HG03520 (cell line): ENCODE measurements around the gene ERAP2.

Experiments used
- ATAC-seq: cut with Tn5 transposase; IDR thresholded peaks from one replicate; pipeline ENCODE4 v1.9.1; 2021; ENCODE audit warnings: mild to moderate bottlenecking, moderate library complexity; ENCODE audit not compliant: unreplicated experiment

Gene ERAP2

DNA sequence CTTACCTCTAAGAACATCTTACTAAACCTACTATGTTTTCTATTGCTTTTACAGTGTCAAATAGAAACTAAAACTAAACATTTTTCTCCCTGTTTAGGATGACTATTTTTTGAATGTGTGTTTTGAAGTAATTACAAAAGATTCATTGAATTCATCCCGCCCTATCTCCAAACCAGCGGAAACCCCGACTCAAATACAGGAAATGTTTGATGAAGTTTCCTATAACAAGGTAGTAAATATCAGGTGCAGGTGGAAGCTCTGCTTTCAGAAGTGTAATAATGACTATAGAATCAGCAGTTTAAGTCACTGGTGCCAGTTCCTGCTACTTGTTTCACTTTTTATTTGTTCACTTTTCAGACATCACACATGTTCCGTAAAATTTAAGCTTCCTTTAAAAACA is 20.0 kb downstream of the ERAP2 start:
- ATAC-seq, result peak; percentile 90

DNA sequence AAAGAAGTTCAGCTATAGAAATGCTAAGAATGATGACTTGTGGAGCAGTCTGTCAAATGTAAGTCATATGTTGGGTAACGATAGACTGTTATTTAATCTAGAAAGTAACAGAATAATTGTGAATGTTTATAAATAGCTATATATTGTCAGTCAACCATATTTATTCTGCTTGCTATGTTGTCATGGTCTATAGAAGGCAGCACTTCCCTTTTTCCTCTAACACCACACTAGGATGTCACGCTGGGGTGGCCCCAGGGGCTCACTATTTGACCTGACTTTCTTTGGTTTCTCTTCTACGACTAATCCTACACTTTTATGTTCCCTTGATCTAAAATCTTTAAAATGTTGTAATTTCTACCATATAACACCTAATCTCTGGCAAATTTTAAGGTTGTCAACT is 20.5 kb downstream of the ERAP2 start:
- ATAC-seq, result peak; percentile 87

DNA sequence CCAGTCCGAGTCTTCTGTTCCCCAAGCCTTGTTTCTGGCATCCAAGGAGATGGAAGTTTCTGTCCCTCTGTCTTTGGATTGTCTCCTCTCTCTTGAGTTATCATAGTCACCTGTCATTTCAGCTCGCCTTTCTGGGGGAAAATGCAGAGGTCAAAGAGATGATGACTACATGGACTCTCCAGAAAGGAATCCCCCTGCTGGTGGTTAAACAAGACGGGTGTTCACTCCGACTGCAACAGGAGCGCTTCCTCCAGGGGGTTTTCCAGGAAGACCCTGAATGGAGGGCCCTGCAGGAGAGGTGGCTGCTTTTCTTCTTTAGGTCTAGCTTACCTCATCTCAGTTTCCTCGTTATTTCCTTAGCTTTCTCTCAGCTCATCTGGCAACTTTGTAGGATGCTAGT is 25.1 kb downstream of the ERAP2 start:
- no peak for ATAC-seq

DNA sequence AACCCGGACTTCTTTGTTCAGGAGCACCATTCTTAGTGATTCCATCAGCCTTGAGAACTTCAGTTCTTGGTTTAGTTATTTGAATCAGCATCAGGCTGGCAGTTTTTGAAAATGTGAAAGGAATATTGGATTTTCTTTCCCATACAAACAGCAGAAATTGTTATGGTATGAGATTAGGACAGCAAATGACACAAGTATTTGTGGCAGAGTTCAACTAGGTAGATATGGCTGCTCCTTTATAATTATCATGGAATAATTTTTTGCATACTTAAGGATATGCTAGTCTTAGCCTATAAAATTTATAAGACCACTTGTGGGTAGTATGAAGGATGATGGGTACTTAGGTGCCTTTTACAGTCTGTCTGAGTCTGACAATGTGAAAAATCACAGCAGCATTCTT is 25.5 kb downstream of the ERAP2 start:
- no peak for ATAC-seq

DNA sequence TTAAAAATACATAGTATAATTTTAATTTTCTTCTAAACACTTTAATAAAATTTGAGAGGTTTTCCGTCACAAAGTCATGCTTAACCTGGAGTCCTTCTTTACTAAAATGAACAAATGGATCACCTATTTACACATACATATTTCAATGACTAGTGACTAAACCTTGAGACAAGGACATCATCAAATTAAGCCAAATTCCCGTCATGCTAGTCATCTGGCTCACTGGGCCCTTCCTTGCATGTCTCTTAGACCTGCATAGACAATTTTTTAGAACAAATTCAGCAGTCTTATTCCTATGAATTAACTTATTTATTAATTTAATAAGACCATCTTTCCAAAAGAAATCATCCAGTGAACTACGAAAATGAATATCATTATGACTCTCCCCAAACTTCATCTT is 26.6 kb downstream of the ERAP2 start:
- ATAC-seq, result no peak

DNA sequence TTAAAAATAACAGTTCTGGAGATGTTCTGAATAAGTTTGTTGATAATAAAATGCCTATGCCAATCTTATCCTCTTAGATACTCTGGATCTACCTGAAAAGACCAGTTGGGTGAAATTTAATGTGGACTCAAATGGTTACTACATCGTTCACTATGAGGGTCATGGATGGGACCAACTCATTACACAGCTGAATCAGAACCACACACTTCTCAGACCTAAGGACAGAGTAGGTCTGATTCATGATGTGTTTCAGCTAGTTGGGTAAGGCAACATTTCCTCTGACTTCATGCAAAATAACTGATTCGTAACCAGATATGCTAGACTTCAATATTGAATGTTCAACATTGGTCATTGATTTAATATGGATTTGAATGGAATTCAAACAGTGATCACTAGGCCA is 27.0 kb downstream of the ERAP2 start:
- ATAC-seq, result no peak

DNA sequence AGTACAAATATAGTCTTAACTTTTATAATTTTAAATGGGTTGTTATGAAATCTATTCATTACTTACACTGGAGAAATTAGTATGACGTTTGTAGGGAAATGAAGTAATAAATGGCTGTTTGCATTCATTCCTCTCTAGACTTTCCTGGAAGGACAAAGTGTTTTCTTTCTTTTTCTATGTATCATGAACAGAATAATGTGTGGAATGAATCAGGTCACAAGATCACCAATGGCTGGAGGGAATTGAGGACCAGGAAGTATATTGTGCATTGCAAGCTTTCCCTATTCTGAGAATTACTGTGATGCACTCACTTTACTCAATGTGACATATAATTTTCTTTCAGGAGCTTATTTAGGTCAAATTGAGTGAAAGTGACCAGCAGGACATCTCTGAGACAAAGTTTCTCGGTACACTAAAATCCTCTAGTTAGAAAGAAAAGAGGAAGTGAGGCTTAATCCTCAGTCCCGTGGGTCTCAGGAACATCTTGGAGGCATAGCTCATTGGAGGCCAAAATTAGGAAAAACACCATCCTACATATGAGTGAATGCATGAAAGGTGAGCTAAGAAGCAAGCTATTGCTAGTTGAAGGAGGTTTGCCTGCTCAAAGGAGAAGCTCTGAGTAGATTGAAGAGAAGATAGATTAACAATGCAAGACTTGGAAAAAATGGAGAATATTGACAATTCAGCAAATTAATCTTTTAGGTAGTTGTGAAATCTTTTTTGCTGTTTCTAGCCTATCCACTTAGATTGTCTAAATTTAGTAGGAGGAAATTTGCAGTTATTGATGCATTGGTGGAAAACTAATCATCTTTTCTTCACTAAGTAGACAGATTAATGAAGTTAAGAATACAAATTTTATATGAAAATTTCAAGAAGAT is 28.0 kb downstream of the ERAP2 start:
- no peak for ATAC-seq

DNA sequence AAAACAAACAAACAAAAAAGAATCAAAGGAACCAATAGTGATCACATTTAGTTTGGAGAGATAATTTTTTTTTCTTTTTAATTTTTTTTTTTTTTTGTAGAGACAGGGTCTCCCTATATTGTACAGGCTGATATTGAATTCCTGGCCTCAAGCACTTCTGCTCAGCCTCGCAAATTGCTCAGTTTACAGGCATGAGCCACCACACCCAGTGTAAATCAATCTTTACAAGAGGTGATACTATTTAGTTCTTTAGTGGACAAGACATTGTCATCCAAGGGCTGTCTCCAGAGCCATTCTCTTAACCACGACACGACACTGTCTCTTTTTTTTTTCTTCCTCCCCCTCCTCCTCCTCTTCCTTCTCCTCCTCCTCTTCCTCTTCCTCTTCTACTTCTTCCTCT is 29.6 kb downstream of the ERAP2 start:
- ATAC-seq, result no peak

DNA sequence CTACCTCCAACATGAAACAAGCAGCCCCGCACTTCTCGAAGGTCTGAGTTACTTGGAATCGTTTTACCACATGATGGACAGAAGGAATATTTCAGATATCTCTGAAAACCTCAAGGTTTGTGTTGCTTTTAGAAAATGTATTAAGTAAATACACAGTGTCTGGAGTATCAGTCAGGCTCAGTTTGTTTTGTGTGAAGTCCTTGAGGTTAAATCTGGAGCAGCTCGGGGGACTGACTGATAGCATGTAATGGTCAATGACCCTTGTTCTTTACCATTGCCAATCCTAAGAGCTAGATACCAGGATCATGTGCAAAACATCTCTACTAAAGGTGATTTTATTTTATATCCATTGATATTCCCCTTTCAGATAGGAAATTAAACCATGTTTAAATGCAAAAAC is 32.7 kb downstream of the ERAP2 start:
- ATAC-seq, result no peak

DNA sequence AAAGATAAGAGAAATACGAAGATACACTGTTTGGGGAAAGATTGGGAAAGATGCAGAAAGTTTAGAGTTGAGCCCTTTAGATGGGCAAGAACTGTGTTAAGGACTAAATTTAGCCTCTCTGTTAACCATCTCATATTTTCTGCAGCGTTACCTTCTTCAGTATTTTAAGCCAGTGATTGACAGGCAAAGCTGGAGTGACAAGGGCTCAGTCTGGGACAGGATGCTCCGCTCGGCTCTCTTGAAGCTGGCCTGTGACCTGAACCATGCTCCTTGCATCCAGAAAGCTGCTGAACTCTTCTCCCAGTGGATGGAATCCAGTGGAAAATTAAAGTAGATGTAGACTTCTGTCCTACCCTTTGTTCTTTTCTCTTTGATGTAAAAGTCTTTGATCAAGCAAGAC is 33.1 kb downstream of the ERAP2 start:
- no peak for ATAC-seq

DNA sequence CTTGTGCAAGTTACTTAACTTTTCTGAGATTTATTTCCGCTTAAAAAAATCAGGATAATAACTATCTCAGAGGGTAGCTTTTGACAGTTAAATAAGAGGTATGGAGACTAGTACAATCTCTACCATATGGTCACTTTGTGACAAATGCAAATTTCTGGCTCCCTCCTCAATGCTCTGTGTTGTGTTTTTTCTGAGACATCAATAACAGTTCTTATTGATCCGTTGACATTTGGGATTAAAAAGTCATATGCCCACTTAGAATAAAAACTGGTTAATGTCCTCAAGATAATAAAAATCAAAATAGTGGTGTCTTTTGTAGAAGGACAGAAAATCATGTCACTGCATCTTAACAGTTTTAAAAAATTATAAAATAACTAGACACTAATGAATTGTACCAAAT is 34.8 kb downstream of the ERAP2 start:
- ATAC-seq, result no peak

DNA sequence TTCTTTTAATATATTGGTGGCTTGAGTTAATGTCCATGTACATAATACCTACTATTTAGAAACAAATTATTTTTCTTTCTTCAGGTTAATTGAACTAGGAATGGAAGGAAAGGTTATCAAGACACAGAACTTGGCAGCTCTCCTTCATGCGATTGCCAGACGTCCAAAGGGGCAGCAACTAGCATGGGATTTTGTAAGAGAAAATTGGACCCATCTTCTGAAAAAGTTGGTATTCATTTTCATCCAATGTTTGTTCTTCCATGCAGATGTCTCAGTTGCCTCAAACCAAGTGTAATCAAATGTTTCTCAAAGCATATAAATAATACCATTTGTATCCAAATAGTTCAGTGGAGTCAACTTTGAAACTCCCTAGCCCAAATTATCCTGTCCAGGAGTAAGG is 36.9 kb downstream of the ERAP2 start:
- ATAC-seq, result no peak

DNA sequence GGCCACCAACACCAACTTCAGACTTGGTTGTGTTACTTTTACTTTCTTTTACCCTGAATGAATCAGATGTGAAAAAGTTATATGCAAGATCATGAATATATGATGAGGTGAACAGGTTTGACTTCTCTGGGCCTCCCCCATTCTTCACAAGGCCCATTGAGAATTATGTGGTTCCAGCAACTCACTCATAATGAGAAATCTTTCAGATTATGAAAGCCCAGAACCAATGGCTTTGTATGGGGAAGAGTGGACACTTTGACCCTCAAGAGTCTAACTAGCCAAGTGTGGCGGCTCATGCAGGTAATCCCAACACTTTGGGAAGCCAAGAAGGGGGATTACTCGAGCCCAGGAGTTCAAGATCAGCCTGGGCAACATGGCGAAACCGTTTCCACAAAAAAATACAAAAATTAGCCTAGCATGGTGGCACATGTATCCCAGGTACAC is 43.5 kb downstream of the ERAP2 start:
- peak; percentile 53 for ATAC-seq

DNA sequence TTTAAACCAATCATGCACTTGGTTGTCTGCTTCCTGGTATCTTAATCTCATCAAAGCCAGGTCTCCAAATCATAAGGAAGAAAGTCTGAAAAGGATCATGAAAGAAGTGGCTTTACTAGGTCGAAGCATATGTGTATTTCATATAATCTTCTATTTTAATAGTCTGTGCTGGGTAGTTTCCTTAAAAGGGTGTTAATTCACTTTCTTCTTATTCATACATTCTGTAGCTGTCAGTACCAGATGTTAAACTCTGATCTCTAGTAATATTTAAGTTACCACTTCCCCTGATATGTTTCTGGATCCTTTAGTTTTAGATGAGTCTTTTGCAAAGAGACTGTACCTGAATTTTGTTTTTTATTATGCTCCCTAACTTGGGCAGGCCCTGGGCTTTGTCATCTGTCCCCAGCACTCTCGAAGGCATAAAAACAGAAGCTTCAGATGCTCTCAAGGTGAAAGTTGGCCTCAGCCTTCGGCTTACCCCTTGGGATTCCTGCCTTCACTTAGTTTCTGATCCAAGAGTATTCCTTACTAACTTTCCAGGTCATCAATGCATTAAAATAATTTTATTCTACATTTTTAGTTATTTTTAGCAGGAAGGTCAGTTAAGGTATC is 44.5 kb downstream of the ERAP2 start:
- no peak for ATAC-seq

DNA sequence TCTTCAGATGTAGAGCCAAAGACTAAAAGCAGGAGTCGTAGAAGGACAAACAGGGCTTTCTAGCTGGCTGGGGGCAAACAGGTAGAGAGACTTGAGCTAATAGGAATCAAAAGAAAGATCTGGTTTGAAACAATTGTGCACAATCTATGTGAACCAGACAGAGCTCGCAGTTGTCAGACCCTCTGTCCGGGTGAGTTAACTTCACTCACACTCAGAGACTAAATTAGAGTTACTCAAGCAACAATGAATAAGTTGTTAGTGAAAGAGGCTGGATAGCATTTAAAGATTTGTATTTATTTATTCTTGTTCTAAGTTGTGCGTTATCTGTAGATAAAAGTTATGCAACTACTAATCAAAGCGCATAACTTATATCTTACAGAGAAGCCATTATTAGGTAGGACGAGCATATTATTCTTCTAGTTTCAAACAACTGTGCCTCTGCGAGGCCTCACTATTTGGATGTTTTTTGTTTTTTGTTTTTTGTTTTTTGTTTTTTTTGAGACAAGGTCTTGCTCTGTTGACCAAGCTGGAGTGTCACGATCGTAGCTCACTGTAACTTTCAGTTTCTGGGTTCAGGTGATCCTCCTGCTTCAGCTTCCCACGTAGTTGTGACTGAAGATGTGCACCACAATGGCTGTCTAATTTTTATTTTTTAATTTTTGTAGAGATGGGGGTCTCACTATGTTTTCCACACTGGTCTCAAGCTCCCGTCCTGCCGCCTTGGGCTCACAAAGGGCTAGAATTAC is 46.4 kb downstream of the ERAP2 start:
- no peak for ATAC-seq

DNA sequence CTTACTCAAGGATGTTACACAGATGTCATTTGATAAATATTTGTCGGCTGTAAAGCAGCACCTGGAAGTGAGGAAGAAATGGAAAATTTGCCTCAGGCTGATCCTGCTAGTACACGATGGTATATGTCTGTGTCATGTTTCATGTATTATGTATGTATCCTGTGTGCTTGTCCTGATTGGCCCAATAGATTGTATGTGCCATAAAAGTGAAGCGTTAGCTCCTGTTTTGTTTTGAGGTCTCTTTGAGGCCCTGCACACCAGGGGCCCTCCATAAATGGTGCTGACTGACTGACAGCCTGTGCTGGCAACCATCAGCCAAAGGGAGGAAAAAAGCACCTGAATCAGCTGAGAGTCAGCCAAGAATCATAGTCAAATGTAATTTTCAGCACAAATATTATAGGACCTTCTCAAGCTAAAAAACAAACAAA is 47.7 kb downstream of the ERAP2 start:
- no peak for ATAC-seq

DNA sequence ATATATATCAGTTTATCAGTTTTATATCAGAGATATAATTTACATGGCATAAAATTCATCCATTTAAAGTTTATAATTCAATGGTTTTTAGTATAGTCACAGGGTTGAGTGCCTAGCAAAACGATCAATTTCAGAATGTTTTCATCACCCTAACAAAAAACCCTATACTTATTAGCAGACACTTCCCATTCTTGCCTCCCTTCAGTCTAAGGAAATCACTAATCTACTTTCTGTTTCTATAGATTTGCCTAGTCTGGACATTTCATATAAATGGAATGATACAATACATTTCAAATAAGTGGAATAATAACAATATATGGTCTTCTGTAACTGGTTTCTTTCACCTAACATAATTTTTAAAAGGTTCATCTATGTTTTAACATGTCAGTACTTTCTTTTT is 50.0 kb downstream of the ERAP2 start:
- no peak for ATAC-seq

DNA sequence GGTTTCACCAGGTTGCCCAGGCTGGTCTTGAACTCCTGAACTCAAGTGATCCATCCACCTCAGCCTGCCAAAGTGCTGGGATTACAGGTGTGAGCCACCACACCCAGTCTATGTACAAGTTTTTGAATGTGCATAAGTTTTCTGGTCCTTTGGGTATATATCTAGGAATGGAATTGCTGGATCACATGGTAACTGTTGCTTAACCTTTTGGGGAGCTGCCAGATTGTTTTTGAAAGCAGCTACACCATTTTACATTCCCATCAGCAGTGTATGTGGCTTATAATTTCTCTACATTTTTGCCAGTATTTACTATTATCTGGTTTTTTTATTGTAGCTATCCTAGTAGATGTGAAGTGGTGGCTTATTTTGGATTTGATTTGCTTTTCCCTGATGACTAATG is 50.7 kb downstream of the ERAP2 start:
- ATAC-seq, result no peak

DNA sequence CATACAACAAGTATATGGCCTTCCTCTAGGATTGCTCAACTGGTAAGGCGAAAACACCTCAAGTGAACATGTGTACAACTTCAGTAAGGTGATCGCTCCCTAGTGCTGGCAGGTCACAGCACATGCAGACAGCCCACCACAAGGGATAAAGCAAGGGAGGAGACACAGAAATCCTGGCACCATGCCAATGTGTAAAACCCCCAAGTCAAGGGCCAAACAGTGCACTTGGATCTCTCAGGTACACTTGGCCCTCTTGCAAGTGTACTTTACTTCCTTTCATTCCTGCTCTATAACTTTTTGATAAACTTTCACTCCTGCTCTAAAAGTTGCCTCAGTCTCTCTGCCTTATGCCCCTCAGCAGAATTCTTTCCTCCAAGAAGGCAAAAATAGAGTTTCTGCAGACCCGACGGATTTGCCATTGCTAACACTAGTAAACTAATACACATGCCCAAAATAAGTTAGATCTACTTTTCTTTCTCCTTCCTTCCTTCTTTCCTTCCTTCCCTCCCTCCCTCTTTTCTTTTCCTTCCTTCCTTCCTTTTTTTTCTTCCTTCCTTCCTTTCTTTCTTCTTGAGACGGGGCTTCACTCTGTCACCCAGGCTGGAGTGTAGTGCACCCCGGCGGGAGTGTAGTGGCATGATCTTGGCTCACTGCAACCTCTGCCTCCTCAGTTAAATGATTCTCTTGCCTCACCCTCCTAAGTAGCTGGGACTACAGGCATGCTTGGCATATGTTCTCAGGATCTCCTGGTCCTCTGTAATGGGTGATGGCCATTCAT is 52.8 kb downstream of the ERAP2 start:
- no peak for ATAC-seq

DNA sequence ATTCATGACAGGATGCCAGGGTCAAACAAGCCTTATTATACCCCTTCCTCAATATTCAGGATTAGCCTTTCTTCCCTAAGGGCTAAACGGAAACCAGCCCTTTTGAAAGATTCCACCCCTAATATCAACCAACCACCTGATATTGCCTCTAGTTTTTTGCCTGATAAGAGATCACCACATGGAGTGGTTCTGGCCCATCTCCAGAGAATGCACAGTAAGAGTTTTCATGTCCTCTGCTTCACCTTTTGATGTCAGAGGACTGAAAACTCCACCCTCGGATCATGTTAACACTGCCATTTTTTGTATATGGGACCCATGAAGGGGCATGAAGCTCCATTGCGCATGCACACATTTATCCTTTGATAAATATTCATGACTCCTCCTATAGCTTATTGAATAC is 53.8 kb downstream of the ERAP2 start:
- no peak for ATAC-seq

DNA sequence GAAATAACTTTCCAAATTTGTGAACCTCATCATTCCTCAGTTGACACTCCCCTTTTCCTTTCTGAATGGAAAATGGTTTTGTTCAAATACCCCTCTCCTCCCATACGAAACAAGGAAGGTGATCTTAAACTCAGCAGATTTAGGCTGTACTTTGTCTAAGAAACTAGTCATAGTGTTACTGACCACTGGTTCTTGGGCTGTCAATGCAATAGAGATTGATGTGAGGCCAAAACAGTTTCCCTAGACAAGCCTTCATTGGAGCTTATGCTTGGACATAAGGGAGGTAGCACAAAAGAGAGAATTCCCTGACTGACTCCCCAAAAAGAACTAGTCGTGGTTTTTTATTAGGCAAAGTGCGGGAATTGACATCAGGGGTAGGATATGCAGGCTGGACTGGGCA is 54.3 kb downstream of the ERAP2 start:
- no peak for ATAC-seq
